Pancreas (tissue), 10 donors: ENCODE measurements around the gene ATP11C. TPM values are rescaled to one million over a fixed set of nuclear protein-coding genes. Genes with fewer than 3 reads are reported as not detected.
"Not testable (repeated sequence)": the region's sequence is repeated elsewhere in the genome, so short reads cannot be mapped to it uniquely, and the experiment has no call there.

Experiments used
- ATAC-seq, 4 donors: fragments of 200-7000 bp; cut with Tn5 transposase; one replicate each; pipeline versions ENCODE4 v1.8.0 to v1.9.1; 2020; ENCODE audit warnings: mild to moderate bottlenecking in 4 of 4, moderate library complexity in 4 of 4
- DNase-seq, 6 donors: peaks; one replicate each; pipeline ENCODE4 v3.0.0-alpha.2; 2020
- FAIRE-seq: peaks from 2 replicates; lab custom pipeline; 2012; peaks lifted over from hg19 to GRCh38; lab: Jason Lieb, UNC
- H3K27ac ChIP-seq, 4 donors: fragments of 200-600 bp; sonication (generic); 1 replicate in 3 of 4; 2 replicates in 1 of 4; pipeline versions ENCODE4 v1.5.0 to v1.8.0; 2020
- H3K27me3 ChIP-seq, 4 donors: fragments of 200-600 bp; one replicate each; pipeline ENCODE4 v1.8.0; 2021
- H3K36me3 ChIP-seq, 3 donors: fragments of 200-600 bp; sonication (generic) in 1 of 3; one replicate each; pipeline versions ENCODE4 v1.5.0 to v1.8.0; 2020 to 2021
- H3K4me1 ChIP-seq, 3 donors: fragments of 200-600 bp; one replicate each; pipeline ENCODE4 v1.8.0; 2021
- H3K4me3 ChIP-seq, 4 donors: fragments of 200-600 bp; sonication (generic) in 2 of 4; one replicate each; pipeline versions ENCODE4 v1.5.0 to v1.8.0; 2020 to 2021
- H3K9me3 ChIP-seq, 4 donors: fragments of 200-600 bp; one replicate each; pipeline ENCODE4 v1.8.0; 2021
- WGBS, 2 donors: extraction: QIAGEN DNeasy Blood & Tissue Kit; methylation state at CpG; one replicate each; pipeline ENCODE4 v1.1.7; 2013; 5-methylcytosine and 5-hydroxymethylcytosine counted together
- intact Hi-C, 3 donors: fragments of 100-400 bp; cut with DNase I; formaldehyde crosslinking; loops; one replicate each; pipeline versions ENCODE4 v1.11.1 to v1.14.2; 2022
- polyA plus RNA-seq, 2 donors: library from polyadenylated mRNA; stranded (reverse); fragments of 200-250 nt; gene quantifications; one replicate each; pipeline ENCODE4 v1.2.3, GENCODE V29; 2013
- total RNA-seq, 6 donors: library from RNA; stranded (reverse); fragmentation: NEBNext Ultra II Directional in 4 of 6; extraction: Animal tissue kit (Norgen Biotek cat#: 25700) in 4 of 6; gene quantifications; one replicate each; pipeline versions ENCODE4 v1.2.1 to v1.2.4, GENCODE V29; 2021 to 2023
- TF ChIP-seq, protein P1 (sequence below), 4 donors: fragments of 200-600 bp; sonication (generic) in 3 of 4; IDR thresholded peaks; one replicate each; pipeline versions ENCODE4 v1.5.0 to v1.8.0; 2021; ENCODE audit warnings: antibody characterized with exemption in 4 of 4
- donor health status: healthy with polysubstance abuse.
- donor health status: DM: no; HTN: no; CAD: no; lungs with moderate emphysema.
- donor health status: DM: no; HTN: no; CAD: no.
- donor health status: control.
- donor health status: control.
- donor health status: Bipolar disorder and iron deficiency.
- donor health status: DM: yes; HTN: yes; CAD: no.
- donor health status: DM: no; HTN: no; CAD: no.
- donor health status: DM: no; HTN: no; CAD: no.
- donor health status: DM: yes; HTN: yes; CAD: no.

ATP11C gene
- total and polyA plus RNA-seq, 8 donors: 1.3 to 10.3 (median 3.6) TPM

GRCh38 chrX:139965421-139965820, 32.6 kb upstream of the ATP11C start, which contains the start of gene CXorf66:
CXorf66 (minus strand) TSS chrX:139965521; CDS start chrX:139965496, 25 bp downstream.
- TF ChIP-seq, protein P1, sequence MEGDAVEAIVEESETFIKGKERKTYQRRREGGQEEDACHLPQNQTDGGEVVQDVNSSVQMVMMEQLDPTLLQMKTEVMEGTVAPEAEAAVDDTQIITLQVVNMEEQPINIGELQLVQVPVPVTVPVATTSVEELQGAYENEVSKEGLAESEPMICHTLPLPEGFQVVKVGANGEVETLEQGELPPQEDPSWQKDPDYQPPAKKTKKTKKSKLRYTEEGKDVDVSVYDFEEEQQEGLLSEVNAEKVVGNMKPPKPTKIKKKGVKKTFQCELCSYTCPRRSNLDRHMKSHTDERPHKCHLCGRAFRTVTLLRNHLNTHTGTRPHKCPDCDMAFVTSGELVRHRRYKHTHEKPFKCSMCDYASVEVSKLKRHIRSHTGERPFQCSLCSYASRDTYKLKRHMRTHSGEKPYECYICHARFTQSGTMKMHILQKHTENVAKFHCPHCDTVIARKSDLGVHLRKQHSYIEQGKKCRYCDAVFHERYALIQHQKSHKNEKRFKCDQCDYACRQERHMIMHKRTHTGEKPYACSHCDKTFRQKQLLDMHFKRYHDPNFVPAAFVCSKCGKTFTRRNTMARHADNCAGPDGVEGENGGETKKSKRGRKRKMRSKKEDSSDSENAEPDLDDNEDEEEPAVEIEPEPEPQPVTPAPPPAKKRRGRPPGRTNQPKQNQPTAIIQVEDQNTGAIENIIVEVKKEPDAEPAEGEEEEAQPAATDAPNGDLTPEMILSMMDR (IDR thresholded peaks at IDR 0.05): no peak
- H3K36me3 ChIP-seq: no peaks in the 10 kb centered on the region
- no peak within 1 kb of the TSS for H3K27ac ChIP-seq
- H3K4me3 ChIP-seq: no peak within 1 kb of the TSS
- H3K9me3 ChIP-seq: no peaks in the 10 kb centered on the region
- ATAC-seq (no peak), DNase-seq (no peak), FAIRE-seq (no peak)
- H3K4me1 ChIP-seq: no peaks in the 10 kb centered on the region
- WGBS, 2 donors: 76 to 86% methylated on average over 7 of the region's 7 CpGs
- H3K27me3 ChIP-seq: peaks cover 0 to 11% (median 0%) of the 10 kb centered on the region in 4 donors
- intact Hi-C loops: no loop called here

DNA sequence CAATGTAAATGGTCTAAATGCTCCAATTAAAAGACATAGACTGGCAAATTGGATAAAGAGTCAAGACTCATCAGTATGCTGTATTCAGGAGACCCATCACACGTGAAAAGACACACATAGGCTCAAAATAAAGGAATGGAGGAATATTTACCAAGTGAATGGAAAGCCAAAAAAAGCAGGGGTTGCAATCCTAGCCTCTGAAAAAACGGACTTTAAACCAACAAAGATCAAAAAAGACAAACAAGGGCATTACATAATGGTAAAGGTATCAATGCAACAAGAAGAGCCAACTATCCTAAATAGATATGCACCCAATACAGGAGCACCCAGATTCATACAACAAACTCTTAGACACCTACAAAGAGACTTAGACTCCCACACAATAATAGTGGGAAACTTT, 28.2 kb upstream of the ATP11C start:
- ATAC-seq, H3K27me3 ChIP-seq, H3K4me3 ChIP-seq, H3K27ac ChIP-seq, H3K4me1 ChIP-seq, H3K9me3 ChIP-seq, FAIRE-seq, intact Hi-C loops, DNase-seq, H3K36me3 ChIP-seq: not testable (repeated sequence)
- 17 to 24% methylated on average over 2 of the region's 2 CpGs for WGBS, 2 donors

GRCh38 chrX:139949703-139950102, 16.9 kb upstream of the ATP11C start:
- ATAC-seq (no peak), FAIRE-seq (no peak)
- H3K27ac ChIP-seq: no peak overlapping the region

DNA sequence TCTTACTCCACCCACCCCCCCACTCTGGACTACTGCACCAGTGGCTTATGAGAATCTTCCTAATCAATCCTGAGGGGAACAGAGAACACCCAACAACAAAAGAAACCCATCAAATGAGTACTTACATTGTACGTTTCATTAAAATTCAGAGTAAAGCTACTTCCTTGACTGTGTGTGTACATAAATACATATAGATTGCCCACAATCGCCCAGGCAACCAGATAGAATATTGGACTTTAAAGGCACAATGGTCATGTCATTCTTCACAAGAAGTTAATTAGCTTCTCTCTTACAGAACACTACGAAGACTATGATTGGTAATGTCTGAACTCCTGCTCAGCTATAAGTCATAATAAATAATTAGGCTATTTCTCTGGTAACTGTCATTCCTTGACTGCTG, 12.2 kb upstream of the ATP11C start:
- H3K36me3 ChIP-seq: no peaks in the 10 kb centered on the region
- 30 to 46% methylated on average over 3 of the region's 3 CpGs for WGBS, 2 donors
- DNase-seq: no peak
- no peaks in the 10 kb centered on the region for H3K27me3 ChIP-seq
- H3K27ac ChIP-seq: no peak overlapping the region
- ATAC-seq: no peak
- no peak overlapping the region for H3K4me3 ChIP-seq
- no peaks in the 10 kb centered on the region for H3K4me1 ChIP-seq
- TF ChIP-seq, protein P1 (IDR thresholded peaks at IDR 0.05): no peak
- no peak for FAIRE-seq
- no peaks in the 10 kb centered on the region for H3K9me3 ChIP-seq
- intact Hi-C loops: no loop called here

More at GRCh38 chrX:139949703-139950102, 16.9 kb upstream of the ATP11C start:
- no peak for DNase-seq
- TF ChIP-seq, protein P1 (IDR thresholded peaks at IDR 0.05): no peak
- 35 to 36% methylated on average over 3 of the region's 3 CpGs for WGBS, 2 donors
- Histone ChIP-seq H3K9me3 (no peaks in the 10 kb centered on the region), H3K4me1 (no peaks in the 10 kb centered on the region), H3K27me3 (no peaks in the 10 kb centered on the region), H3K4me3 (no peak overlapping the region), H3K36me3 (no peaks in the 10 kb centered on the region)
- intact Hi-C loops: no loop called here

GRCh38 chrX:139936259-139936658, 3.4 kb upstream of the ATP11C start:
- no peaks in the 10 kb centered on the region for H3K36me3 ChIP-seq
- no peak for FAIRE-seq
- TF ChIP-seq, protein P1 (IDR thresholded peaks at IDR 0.05): no peak
- no peaks in the 10 kb centered on the region for H3K4me1 ChIP-seq
- no peaks in the 10 kb centered on the region for H3K27me3 ChIP-seq
- intact Hi-C loops: no loop called here
- no peaks in the 10 kb centered on the region for H3K9me3 ChIP-seq
- H3K4me3 ChIP-seq: no peak overlapping the region
- no peak overlapping the region for H3K27ac ChIP-seq
- DNase-seq: no peak
- no peak for ATAC-seq
